HG02763 (cell line): ENCODE measurements around the gene PPP2R2B.

Source experiments
- ATAC-seq: cut with Tn5 transposase; IDR thresholded peaks from one replicate; pipeline ENCODE4 v1.9.1; 2021; ENCODE audit warnings: mild to moderate bottlenecking, moderate library complexity; ENCODE audit not compliant: unreplicated experiment

Gene PPP2R2B

GRCh38 chr5:146667633-146668272 is 210.8 kb downstream of the PPP2R2B start:
- no peak for ATAC-seq

DNA sequence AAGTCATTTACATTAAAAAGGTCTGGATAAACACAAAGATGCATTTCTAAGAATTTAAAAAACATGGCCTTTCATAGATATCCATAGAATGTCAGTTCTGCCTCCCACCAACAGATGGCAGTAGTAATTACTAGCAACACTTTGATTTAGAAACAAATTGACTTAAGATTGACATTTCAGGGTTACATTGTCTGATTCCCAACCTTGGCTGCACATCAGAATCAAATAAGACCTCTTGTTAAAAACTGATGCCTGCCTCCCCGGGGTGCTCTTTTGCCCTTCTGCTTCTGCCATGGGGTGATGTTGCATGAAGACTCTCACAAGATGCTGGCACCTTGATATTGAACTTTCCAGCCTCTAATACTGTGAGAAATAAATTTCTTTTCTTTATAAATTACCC is 216.3 kb downstream of the PPP2R2B start:
- no peak for ATAC-seq

- no peak for ATAC-seq
These were observed 218.1 kb downstream of the PPP2R2B start for GRCh38 chr5:146660376-146660960.

GRCh38 chr5:146659961-146660360 is 218.6 kb downstream of the PPP2R2B start:
- no peak for ATAC-seq

GRCh38 chr5:146656703-146657102 is 221.9 kb downstream of the PPP2R2B start:
- no peak for ATAC-seq

- no peak for ATAC-seq
These were observed 225.0 kb downstream of the PPP2R2B start for GRCh38 chr5:146653560-146653959.

- no peak for ATAC-seq
These were observed 226.0 kb downstream of the PPP2R2B start for GRCh38 chr5:146652547-146652946.

GRCh38 chr5:146647656-146648199 is 230.8 kb downstream of the PPP2R2B start:
- no peak for ATAC-seq

DNA sequence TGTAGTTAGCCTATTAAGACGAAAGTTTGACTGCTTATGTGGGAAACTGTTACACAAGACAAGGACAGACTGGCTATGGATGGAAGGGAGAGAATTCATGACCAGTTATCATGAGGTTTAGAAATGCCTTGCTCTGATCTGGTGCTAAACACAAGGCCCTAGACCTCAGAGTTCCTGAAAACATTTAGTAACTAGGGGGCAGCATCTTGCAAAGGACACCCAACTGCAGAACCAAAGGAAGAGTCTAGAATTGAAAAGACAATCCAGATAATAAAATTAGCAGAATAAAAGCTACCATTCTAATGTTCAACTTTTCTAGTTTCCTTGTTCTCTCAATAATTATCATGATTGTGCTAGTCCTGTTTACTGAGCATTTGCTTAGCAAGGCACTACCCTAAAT is 232.1 kb downstream of the PPP2R2B start:
- no peak for ATAC-seq

GRCh38 chr5:146645342-146645741 is 233.2 kb downstream of the PPP2R2B start:
- ATAC-seq, result no peak

DNA sequence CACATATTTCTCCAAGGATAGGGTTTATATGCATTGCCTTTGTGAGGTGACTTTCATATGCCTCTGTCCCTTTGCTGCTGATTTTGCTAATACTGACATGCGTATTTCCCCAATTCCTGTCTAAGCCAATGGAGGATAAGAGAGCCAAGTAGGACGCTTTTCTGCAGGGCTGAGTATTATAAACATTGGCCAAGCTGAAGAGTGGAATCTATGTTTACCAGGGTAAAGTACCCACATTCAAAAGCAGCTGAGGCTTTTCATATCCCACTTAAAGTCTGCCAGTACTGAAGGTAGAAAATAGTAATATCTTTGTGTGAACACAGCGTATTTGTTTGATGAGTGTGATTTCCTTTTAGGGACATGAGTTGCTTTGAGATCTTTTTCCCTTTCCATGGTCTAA is 233.7 kb downstream of the PPP2R2B start:
- no peak for ATAC-seq

GRCh38 chr5:146643776-146644175 is 234.8 kb downstream of the PPP2R2B start:
- no peak for ATAC-seq

GRCh38 chr5:146642410-146642809 is 236.1 kb downstream of the PPP2R2B start:
- ATAC-seq, result no peak

GRCh38 chr5:146641941-146642340 is 236.6 kb downstream of the PPP2R2B start:
- ATAC-seq, result no peak

DNA sequence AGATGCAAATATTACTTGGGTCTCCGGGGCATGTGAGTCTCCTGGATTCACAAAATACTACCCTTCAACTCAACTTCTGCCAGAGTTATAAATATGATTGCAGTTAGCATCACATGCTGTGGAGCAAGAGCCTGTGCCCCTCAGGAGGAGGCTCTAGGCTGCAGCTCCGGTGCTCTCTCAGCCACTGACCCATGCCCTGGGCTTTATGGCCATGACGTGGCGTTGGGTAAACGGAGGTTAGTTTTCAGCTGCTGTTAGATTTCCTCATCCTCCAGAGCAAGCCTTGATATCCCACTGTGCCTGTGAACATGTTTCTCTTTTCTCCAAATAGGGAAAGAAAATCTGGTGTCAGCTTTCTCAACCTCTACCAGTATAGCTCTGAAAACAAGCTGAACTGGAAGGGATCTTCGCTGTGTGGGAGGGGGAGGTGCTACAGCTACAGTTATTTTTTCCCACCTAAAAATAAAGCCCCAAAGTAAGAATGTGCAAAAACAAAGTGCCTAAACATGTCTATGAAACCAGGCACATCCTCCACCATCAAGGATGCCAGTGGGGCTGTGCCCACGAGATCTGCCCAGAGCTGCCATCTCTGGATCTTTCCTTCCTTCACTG is 238.2 kb downstream of the PPP2R2B start:
- ATAC-seq, result no peak

- no peak for ATAC-seq
These were observed 243.1 kb downstream of the PPP2R2B start for GRCh38 chr5:146635443-146635842.

DNA sequence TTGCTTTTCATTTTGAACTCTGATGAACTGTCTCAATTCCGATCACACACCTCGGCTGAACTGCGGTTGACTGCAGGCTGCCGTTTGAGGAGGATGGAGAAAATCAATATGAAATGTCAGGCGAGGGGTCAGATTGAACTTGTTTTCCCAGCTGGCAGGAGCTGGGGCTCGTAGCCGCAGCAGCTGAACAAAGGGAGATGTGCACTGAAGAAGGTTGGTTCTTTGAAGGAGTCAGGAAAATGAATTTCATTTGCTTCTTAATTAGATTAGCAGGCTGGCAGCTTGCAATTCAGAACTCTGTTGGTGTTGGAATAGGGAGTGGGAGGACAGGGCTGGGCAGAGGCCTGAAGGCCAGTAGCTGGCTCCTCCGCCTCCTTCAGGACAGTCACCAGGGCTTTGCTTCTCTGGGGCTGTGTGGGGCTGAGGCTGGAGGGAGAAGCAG is 245.2 kb downstream of the PPP2R2B start:
- no peak for ATAC-seq

DNA sequence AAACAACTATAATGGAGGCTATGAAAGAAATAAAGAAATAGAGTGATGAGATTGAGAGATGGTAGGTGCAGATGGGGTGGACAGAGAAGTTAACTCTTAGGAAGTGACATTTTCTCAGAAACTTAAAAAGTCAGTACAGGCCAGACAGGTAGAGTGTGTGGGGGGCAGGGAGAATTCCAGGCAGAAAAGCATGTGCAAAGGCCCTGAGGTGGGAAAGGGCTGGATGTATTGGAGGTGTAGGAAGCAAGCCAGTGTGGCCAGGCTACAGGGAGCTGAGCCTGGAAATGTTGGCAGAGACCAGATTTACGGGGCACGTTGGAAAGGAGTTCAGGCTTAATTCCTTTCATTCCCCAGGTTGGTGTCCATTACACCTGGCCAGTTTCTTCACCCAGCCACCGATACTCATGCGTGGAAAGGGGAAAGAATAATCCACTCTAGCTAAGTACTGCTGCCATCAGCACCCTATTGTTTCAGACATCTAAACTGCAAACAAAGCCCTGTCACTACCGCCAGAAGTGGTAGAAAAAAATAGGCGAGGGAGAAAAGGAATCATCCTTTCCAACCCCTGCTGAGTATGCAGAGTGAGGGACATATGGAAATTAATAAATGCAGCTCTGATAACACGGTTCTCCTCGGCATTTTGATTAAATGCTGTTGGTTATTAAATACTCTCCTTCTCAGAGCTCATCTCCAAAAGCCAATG is 245.8 kb downstream of the PPP2R2B start:
- no peak for ATAC-seq

DNA sequence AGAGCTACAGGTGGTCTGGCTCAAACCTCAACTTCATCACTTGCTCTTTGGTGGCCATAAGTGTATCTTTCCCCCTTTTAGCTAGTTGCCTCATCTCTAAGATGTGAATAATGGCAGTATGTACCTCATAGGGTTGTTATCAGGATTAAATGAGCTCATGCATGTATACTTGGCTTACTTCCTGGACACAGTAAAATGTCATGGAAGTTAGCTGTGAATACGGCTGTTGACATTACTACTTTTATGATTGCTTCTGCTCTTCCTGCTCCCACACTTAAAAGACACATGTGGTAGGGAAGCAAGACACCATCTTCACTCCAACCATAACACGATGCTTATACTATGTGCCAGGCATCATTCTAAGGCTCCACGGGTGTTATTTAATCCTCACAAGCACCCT is 248.1 kb downstream of the PPP2R2B start:
- no peak for ATAC-seq

GRCh38 chr5:146628950-146629349 is 249.6 kb downstream of the PPP2R2B start:
- ATAC-seq, result no peak

GRCh38 chr5:146626936-146627335 is 251.6 kb downstream of the PPP2R2B start:
- ATAC-seq, result no peak

- ATAC-seq, result no peak
These were observed 254.4 kb downstream of the PPP2R2B start for GRCh38 chr5:146624179-146624578.
